Spleen (tissue), 11 donors: ENCODE results near the gene RANBP3L. TPM values are rescaled to one million over a fixed set of nuclear protein-coding genes. Genes with fewer than 3 reads are reported as not detected.

Experiments
- DNase-seq: peaks from one replicate; pipeline ENCODE4 v3.0.0-alpha.2; 2020
- H3K27ac ChIP-seq, 8 donors: fragments of 200-600 bp; sonication (generic) in 7 of 8; 1 replicate in 4 of 8; 2 replicates in 4 of 8; pipeline versions ENCODE4 v1.5.0 to v1.8.0; 2016 to 2021; ENCODE audit warnings: inconsistent platforms in 4 of 8, mild to moderate bottlenecking in 4 of 8, moderate library complexity in 1 of 8
- H3K27me3 ChIP-seq, 7 donors: fragments of 200-600 bp; sonication (generic) in 6 of 7; replicated peaks in 1 of 7; 1 replicate in 4 of 7; 2 replicates in 3 of 7; pipeline versions ENCODE4 v1.5.0 to v1.8.0; 2016 to 2021; ENCODE audit warnings: inconsistent platforms in 3 of 7, mild to moderate bottlenecking in 1 of 7
- H3K36me3 ChIP-seq, 6 donors: fragments of 200-600 bp; sonication (generic) in 5 of 6; 1 replicate in 4 of 6; 2 replicates in 2 of 6; pipeline versions ENCODE4 v1.5.0 to v1.8.0; 2016 to 2021; ENCODE audit warnings: inconsistent platforms in 2 of 6
- H3K4me1 ChIP-seq, 6 donors: fragments of 200-600 bp; sonication (generic) in 5 of 6; 1 replicate in 3 of 6; 2 replicates in 3 of 6; pipeline versions ENCODE4 v1.5.0 to v1.8.0; 2016 to 2021; ENCODE audit warnings: inconsistent platforms in 3 of 6
- H3K4me3 ChIP-seq, 8 donors: fragments of 200-600 bp; sonication (generic) in 7 of 8; 1 replicate in 4 of 8; 2 replicates in 4 of 8; pipeline versions ENCODE4 v1.5.0 to v1.8.0; 2016 to 2021; ENCODE audit warnings: inconsistent platforms in 4 of 8, mild to moderate bottlenecking in 4 of 8, moderate library complexity in 2 of 8
- H3K9me3 ChIP-seq, 8 donors: fragments of 200-600 bp; sonication (generic) in 7 of 8; 1 replicate in 4 of 8; 2 replicates in 4 of 8; pipeline versions ENCODE4 v1.5.0 to v1.8.0; 2016 to 2021; ENCODE audit warnings: inconsistent platforms in 4 of 8
- CTCF ChIP-seq, 11 experiments: fragments of 200-600 bp in 7 of 11; fragments of 450-650 bp in 4 of 11; sonication (generic) in 4 of 11; IDR thresholded peaks in 8 of 11; conservative IDR thresholded peaks in 3 of 11; 1 replicate in 7 of 11; 2 replicates in 4 of 11; pipeline versions ENCODE4 v1.4.0 to v1.8.0; 2016 to 2021; ENCODE audit warnings: antibody characterized with exemption in 11 of 11, inconsistent platforms in 4 of 11, mild to moderate bottlenecking in 1 of 11
- POLR2A ChIP-seq, 3 donors: fragments of 450-650 bp; IDR thresholded peaks; one replicate each; pipeline ENCODE4 v1.5.1; 2017; ENCODE audit warnings: antibody characterized with exemption in 3 of 3, mild to moderate bottlenecking in 1 of 3
- POLR2AphosphoS5 ChIP-seq, 3 donors: sonication (generic); formaldehyde crosslinking; IDR thresholded peaks; one replicate each; pipeline ENCODE4 v1.5.1; 2017; ENCODE audit warnings: antibody characterized with exemption in 3 of 3
- WGBS, 5 donors: extraction: QIAGEN DNeasy Blood & Tissue Kit in 3 of 5; methylation state at CpG; one replicate each; pipeline versions ENCODE4 v1.1.5 to v1.1.7; 2013 to 2018; 5-methylcytosine and 5-hydroxymethylcytosine counted together
- intact Hi-C: fragments of 100-400 bp; cut with DNase I; formaldehyde crosslinking; loops from one replicate; pipeline ENCODE4 v1.15.0; 2023; ENCODE audit warnings: low total_unique reads
- polyA plus RNA-seq, 3 donors: library from polyadenylated mRNA; stranded (reverse); fragments of 200-250 nt; gene quantifications; one replicate each; pipeline ENCODE4 v1.2.1, GENCODE V29; 2013
- total RNA-seq, 7 donors: library from RNA; depleted of rRNA in 3 of 7; stranded (reverse); fragments of >200 nt in 3 of 7; fragmentation: NEBNext Ultra II Directional in 4 of 7; extraction: Animal tissue kit (Norgen Biotek cat#: 25700) in 4 of 7; gene quantifications; one replicate each; pipeline versions ENCODE4 v1.1.0 to v1.2.1, GENCODE V29; 2016 to 2021
- donor health status: healthy with polysubstance abuse.
- donor health status: DM: no; HTN: no; CAD: no; lungs with moderate emphysema.
- donor health status: DM: no; HTN: no; CAD: no.
- donor health status: Bipolar disorder and iron deficiency.
- donor health status: healthy.
- donor health status: DM: no; HTN: no; CAD: no.
- donor health status: DM: yes; HTN: yes; CAD: no.

The RANBP3L gene
- total and polyA plus RNA-seq, 10 donors: 0.02 to 0.97 (median 0.08) TPM; not detected in 6

- intact Hi-C loops: no loop called here
- no peak for TF ChIP-seq CTCF (IDR thresholded peaks at IDR 0.05 in 8 of 11, conservative IDR thresholded peaks at IDR 0.05 in 3 of 11)
- TF ChIP-seq POLR2AphosphoS5 (IDR thresholded peaks at IDR 0.05): no peak
- no peak for TF ChIP-seq POLR2A (IDR thresholded peaks at IDR 0.05)
- 62 to 72% (median 67%) methylated on average over 22 to 24 of the region's 24 CpGs for WGBS, 5 donors
- no peaks in the 10 kb centered on the region for H3K9me3 ChIP-seq
- peak overlapping the region; percentile 93 to 98 (median 96) for H3K27ac ChIP-seq
- no peaks in the 10 kb centered on the region for H3K36me3 ChIP-seq
- H3K4me1 ChIP-seq: peaks cover 13 to 43% (median 38%) of the 10 kb centered on the region in 6 donors
- H3K27me3 ChIP-seq: no peaks in the 10 kb centered on the region
- DNase-seq: peak; percentile 73
- peak overlapping the region; percentile 57 to 82 (median 72) for H3K4me3 ChIP-seq
Measured at GRCh38 chr5:36242534-36243485, 58.9 kb downstream of the RANBP3L start.

- H3K4me3 ChIP-seq: peak within 1 kb of the TSS; percentile 57 to 82 (median 72)
- WGBS, 5 donors: 0 to 1% (median 0%) methylated on average over 46 to 100 of the region's 100 CpGs
- H3K4me1 ChIP-seq: peaks cover 13 to 52% (median 47%) of the 10 kb centered on the region in 6 donors
- no peaks in the 10 kb centered on the region for H3K36me3 ChIP-seq
- intact Hi-C loops: no loop called here
- peak; percentile 93 to 98 (median 93) for TF ChIP-seq POLR2AphosphoS5 (IDR thresholded peaks at IDR 0.05)
- peak in 2 of 3 donors; percentile 60 to 90 for TF ChIP-seq POLR2A (IDR thresholded peaks at IDR 0.05)
- peak; percentile 48 to 92 (median 82) for TF ChIP-seq CTCF (IDR thresholded peaks at IDR 0.05 in 8 of 11, conservative IDR thresholded peaks at IDR 0.05 in 3 of 11)
- peak; percentile 97 for DNase-seq
- no peaks in the 10 kb centered on the region for H3K27me3 ChIP-seq
- peak within 1 kb of the TSS; percentile 93 to 98 (median 96) for H3K27ac ChIP-seq
- no peaks in the 10 kb centered on the region for H3K9me3 ChIP-seq
Measured at GRCh38 chr5:36241631-36242533, 59.8 kb downstream of the RANBP3L start, which contains the start of gene NADK2. NADK2 (minus strand) TSS chr5:36241925; CDS start chr5:36241798, 127 bp downstream.

GRCh38 chr5:36240779-36241630 lies 60.7 kb downstream of the RANBP3L start:
- H3K36me3 ChIP-seq: no peaks in the 10 kb centered on the region
- no peaks in the 10 kb centered on the region for H3K27me3 ChIP-seq
- 1 to 2% (median 1%) methylated on average over 26 to 61 of the region's 61 CpGs for WGBS, 5 donors
- H3K9me3 ChIP-seq: no peaks in the 10 kb centered on the region
- H3K4me3 ChIP-seq: peak overlapping the region; percentile 57 to 82 (median 72)
- peaks cover 13 to 61% (median 48%) of the 10 kb centered on the region in 6 donors for H3K4me1 ChIP-seq
- peak; percentile 90 for DNase-seq
- intact Hi-C loops: no loop called here
- peak overlapping the region; percentile 93 to 98 (median 96) for H3K27ac ChIP-seq
- peak in 2 of 11 experiments; percentile 4 to 16 for TF ChIP-seq CTCF (IDR thresholded peaks at IDR 0.05 in 8 of 11, conservative IDR thresholded peaks at IDR 0.05 in 3 of 11)
- TF ChIP-seq POLR2A (IDR thresholded peaks at IDR 0.05): no peak
- peak; percentile 13 to 71 (median 61) for TF ChIP-seq POLR2AphosphoS5 (IDR thresholded peaks at IDR 0.05)
